ENCODE data around the gene CD47.

DNA sequence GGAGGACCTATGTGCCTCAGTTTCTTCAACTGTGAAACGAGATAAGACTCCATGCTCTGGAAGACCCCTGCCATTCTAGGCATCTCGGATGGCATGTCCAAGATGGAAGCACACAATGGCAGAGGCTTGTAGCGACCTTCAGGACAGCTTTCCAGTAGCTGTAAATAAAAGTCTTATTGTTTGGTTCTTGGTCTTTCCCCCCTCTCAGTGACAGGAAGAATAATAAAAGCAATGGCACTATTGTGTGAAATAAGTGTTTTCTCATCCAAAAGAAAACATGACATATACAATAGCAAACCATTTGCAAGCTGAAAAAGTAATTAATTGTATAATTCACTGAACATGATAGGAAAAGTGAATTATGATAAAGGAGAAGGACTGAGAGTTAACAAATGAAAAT lies 32.5 kb upstream of the CD47 start:
- TF ChIP-seq EZH2 (IDR thresholded peaks at IDR 0.05) = no peak
- TF ChIP-seq, protein P1, sequence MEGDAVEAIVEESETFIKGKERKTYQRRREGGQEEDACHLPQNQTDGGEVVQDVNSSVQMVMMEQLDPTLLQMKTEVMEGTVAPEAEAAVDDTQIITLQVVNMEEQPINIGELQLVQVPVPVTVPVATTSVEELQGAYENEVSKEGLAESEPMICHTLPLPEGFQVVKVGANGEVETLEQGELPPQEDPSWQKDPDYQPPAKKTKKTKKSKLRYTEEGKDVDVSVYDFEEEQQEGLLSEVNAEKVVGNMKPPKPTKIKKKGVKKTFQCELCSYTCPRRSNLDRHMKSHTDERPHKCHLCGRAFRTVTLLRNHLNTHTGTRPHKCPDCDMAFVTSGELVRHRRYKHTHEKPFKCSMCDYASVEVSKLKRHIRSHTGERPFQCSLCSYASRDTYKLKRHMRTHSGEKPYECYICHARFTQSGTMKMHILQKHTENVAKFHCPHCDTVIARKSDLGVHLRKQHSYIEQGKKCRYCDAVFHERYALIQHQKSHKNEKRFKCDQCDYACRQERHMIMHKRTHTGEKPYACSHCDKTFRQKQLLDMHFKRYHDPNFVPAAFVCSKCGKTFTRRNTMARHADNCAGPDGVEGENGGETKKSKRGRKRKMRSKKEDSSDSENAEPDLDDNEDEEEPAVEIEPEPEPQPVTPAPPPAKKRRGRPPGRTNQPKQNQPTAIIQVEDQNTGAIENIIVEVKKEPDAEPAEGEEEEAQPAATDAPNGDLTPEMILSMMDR (IDR thresholded peaks at IDR 0.05) = no peak
- TF ChIP-seq EZH2phosphoT487 (IDR thresholded peaks at IDR 0.05) = no peak
